Measurements from ENCODE around the gene PCDHB8. TPM values are rescaled to one million over a fixed set of nuclear protein-coding genes. Genes with fewer than 3 reads are reported as not detected.
"Not testable (repeated sequence)": the region's sequence is repeated elsewhere in the genome, so short reads cannot be mapped to it uniquely, and the experiment has no call there.

The PCDHB8 gene
- total RNA-seq, 1 experiment from 2014 or later = not detected

DNA sequence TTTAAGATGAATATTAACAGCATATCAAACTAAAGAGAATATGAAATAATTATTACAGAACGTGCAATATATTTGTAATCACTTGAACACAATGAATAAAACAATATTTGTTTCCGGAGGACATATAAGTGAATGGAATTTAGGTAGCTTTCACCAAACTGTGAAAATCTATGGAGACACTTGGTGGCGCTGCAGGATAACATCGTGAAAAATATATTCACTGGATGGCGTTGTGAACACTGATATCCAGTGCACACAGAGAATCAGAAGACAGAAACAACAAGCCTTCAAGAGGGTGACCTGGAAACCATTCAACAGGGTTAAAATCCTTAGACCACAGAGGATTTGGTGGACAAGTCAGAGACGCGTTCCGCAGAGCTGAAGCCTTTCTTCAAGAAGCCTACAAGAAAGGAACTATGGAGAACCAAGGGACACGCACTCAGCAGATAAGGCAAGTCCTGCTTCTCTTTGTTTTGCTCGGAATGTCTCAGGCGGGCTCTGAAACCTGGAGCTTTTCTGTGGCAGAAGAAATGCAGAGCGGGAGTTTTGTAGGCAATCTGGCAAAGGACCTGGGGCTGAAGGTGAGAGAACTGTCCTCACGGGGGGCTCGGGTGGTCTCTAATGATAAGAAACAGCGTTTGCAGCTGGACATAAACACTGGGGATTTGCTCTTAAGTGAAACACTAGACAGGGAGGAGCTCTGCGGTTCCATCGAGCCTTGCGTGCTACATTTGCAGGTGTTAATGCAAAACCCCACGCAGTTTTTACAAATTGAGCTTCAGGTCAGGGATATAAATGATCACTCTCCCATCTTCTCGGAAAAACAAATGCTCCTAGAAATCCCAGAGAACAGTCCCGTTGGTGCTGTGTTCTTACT lies 22.0 kb downstream of the PCDHB8 start, which contains the start of gene PCDHB11:
Gene PCDHB11, plus strand, starts transcription at position 269 of the 877 bp plus-strand sequence. Its CDS starts 148 bp downstream, at position 417.
- no peak for TF ChIP-seq EZH2 (IDR thresholded peaks at IDR 0.05)
- TF ChIP-seq CBX3 (IDR thresholded peaks at IDR 0.05; ENCODE audit: low read depth) = no peak
- TF ChIP-seq POLR2AphosphoS5 (IDR thresholded peaks at IDR 0.05; ENCODE audit: low read depth, low read length) = no peak
- TF ChIP-seq, protein P1, sequence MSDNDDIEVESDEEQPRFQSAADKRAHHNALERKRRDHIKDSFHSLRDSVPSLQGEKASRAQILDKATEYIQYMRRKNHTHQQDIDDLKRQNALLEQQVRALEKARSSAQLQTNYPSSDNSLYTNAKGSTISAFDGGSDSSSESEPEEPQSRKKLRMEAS (IDR thresholded peaks at IDR 0.05) = no peak
- TF ChIP-seq, protein P2, sequence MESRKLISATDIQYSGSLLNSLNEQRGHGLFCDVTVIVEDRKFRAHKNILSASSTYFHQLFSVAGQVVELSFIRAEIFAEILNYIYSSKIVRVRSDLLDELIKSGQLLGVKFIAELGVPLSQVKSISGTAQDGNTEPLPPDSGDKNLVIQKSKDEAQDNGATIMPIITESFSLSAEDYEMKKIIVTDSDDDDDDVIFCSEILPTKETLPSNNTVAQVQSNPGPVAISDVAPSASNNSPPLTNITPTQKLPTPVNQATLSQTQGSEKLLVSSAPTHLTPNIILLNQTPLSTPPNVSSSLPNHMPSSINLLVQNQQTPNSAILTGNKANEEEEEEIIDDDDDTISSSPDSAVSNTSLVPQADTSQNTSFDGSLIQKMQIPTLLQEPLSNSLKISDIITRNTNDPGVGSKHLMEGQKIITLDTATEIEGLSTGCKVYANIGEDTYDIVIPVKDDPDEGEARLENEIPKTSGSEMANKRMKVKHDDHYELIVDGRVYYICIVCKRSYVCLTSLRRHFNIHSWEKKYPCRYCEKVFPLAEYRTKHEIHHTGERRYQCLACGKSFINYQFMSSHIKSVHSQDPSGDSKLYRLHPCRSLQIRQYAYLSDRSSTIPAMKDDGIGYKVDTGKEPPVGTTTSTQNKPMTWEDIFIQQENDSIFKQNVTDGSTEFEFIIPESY (IDR thresholded peaks at IDR 0.05; ENCODE audit: extremely low read depth, insufficient replicate concordance, low read length) = no peak
- no peak for TF ChIP-seq POLR2A (IDR thresholded peaks at IDR 0.05; ENCODE audit: borderline replicate concordance, extremely low read depth, insufficient read depth, insufficient read length)
- no peak for TF ChIP-seq SP1 (IDR thresholded peaks at IDR 0.05; ENCODE audit: low read depth)
- no peak for TF ChIP-seq FOSL1 (IDR thresholded peaks at IDR 0.05; ENCODE audit: low read depth)
- no peak for TF ChIP-seq ZNF274 (IDR thresholded peaks at IDR 0.05; ENCODE audit: low read depth, low read length)
- TF ChIP-seq RAD21 (IDR thresholded peaks at IDR 0.05; ENCODE audit: low read depth) = peak; percentile 58
- no peak for TF ChIP-seq ELF1 (IDR thresholded peaks at IDR 0.05; ENCODE audit: borderline replicate concordance, low read depth)
- no peak for TF ChIP-seq EGR1 (IDR thresholded peaks at IDR 0.05; ENCODE audit: low read depth)
- TF ChIP-seq CTCF (IDR thresholded peaks at IDR 0.05 in 2 of 3, conservative IDR thresholded peaks at IDR 0.05 in 1 of 3; ENCODE audit: borderline replicate concordance in 1 of 3, insufficient read depth in 1 of 3, low read depth in 2 of 3, low read length in 2 of 3) = peak; percentile 24 to 34 (median 29); a peak in 3 of 6 replicates
- H3K36me3 ChIP-seq (ENCODE audit: control insufficient read depth in 1 of 2, insufficient read depth in 2 of 2, low read length in 2 of 2) = no peaks in the 10 kb centered on the region
- intact Hi-C loops (cut with micrococcal nuclease) = no loop called here
- no peaks in the 10 kb centered on the region for H3K79me2 ChIP-seq (ENCODE audit: insufficient read depth, low read length)
- no peak within 1 kb of the TSS for H2AFZ ChIP-seq (ENCODE audit: low read depth, low read length, poor library complexity, severe bottlenecking)
- RAD21 ChIA-PET (ENCODE audit: low non-redundant PET in 1 of 2, low total read pairs in 2 of 2, uncharacterized antibody in 2 of 2, unreplicated experiment in 2 of 2) = interaction anchor here in 1 of 2 experiments (0.6 kb wide), 1 partner anchor 391 kb away, joined by 5 read pairs; no protein-coding TSS in a partner anchor
- no peaks in the 10 kb centered on the region for H3K4me1 ChIP-seq (ENCODE audit: control insufficient read depth in 1 of 2, insufficient read depth in 2 of 2, low read length in 2 of 2)
- DNase-seq (ENCODE audit: low read depth, low spot score) (no peak), ATAC-seq (no peak)
- CTCF ChIA-PET = interaction anchor here (1.5 kb wide), 1 partner anchor 364 kb away, joined by 4 read pairs; no protein-coding TSS in a partner anchor
- peaks cover 0 to 11% of the 10 kb centered on the region in 2 experiments; a peak in 3 of 4 replicates for H3K9me3 ChIP-seq (ENCODE audit: control insufficient read depth in 1 of 2, insufficient read depth in 1 of 2, low read depth in 1 of 2, low read length in 2 of 2)
- POLR2A ChIA-PET = no interaction called here
- H3K27ac ChIP-seq (ENCODE audit: low read depth, low read length) = no peak within 1 kb of the TSS
- H3K4me2 ChIP-seq (ENCODE audit: low read length) = no peak within 1 kb of the TSS
- H3K4me3 ChIP-seq (replicated peaks in 1 of 2; ENCODE audit: low read depth in 1 of 2, low read length in 2 of 2) = no peak within 1 kb of the TSS
- H3K9me2 ChIP-seq (ENCODE audit: insufficient read depth) = no peaks in the 10 kb centered on the region
- no TSS peak for BruUV-seq (replicated peaks)
- H4K20me1 ChIP-seq (ENCODE audit: insufficient read depth) = no peaks in the 10 kb centered on the region
- no peak within 1 kb of the TSS for H3K9ac ChIP-seq (ENCODE audit: low read length)
- H3K27me3 ChIP-seq (ENCODE audit: insufficient read depth, low read length) = no peaks in the 10 kb centered on the region

GRCh38 chr5:141201126-141201525 lies 23.5 kb downstream of the PCDHB8 start:
- H3K4me1 ChIP-seq (ENCODE audit: control insufficient read depth in 1 of 2, insufficient read depth in 2 of 2, low read length in 2 of 2); H3K27me3 ChIP-seq (ENCODE audit: insufficient read depth, low read length); H4K20me1 ChIP-seq (ENCODE audit: insufficient read depth); H3K36me3 ChIP-seq (ENCODE audit: control insufficient read depth in 1 of 2, insufficient read depth in 2 of 2, low read length in 2 of 2); H3K4me2 ChIP-seq (ENCODE audit: low read length); ATAC-seq; POLR2A ChIA-PET; H3K27ac ChIP-seq (ENCODE audit: low read depth, low read length); H3K9ac ChIP-seq (ENCODE audit: low read length); H3K79me2 ChIP-seq (ENCODE audit: insufficient read depth, low read length); H3K4me3 ChIP-seq (replicated peaks in 1 of 2; ENCODE audit: low read depth in 1 of 2, low read length in 2 of 2); BruUV-seq (replicated peaks); intact Hi-C loops (cut with micrococcal nuclease); DNase-seq (ENCODE audit: low read depth, low spot score); H2AFZ ChIP-seq (ENCODE audit: low read depth, low read length, poor library complexity, severe bottlenecking); CTCF ChIA-PET; H3K9me2 ChIP-seq (ENCODE audit: insufficient read depth); RAD21 ChIA-PET (ENCODE audit: low non-redundant PET in 1 of 2, low total read pairs in 2 of 2, uncharacterized antibody in 2 of 2, unreplicated experiment in 2 of 2): not testable (repeated sequence)
- H3K9me3 ChIP-seq (ENCODE audit: control insufficient read depth in 1 of 2, insufficient read depth in 1 of 2, low read depth in 1 of 2, low read length in 2 of 2) = peaks cover 0 to 11% of the 10 kb centered on the region in 2 experiments; a peak in 3 of 4 replicates

Measured in HCT116 (cell line).